Activated effector memory CD4-positive, alpha-beta T cell treated with anti-CD3 and anti-CD28 coated beads, Interleukin-2, amount 50 U/mL, for 16 hours (primary cell): ENCODE data around the gene SLC6A13.
"Not testable (repeated sequence)": the region's sequence is repeated elsewhere in the genome, so short reads cannot be mapped to it uniquely, and the experiment has no call there.

Experiments used
- DNase-seq: peaks from one replicate; pipeline ENCODE4 v3.0.0-alpha.2; 2020

The SLC6A13 gene

DNA sequence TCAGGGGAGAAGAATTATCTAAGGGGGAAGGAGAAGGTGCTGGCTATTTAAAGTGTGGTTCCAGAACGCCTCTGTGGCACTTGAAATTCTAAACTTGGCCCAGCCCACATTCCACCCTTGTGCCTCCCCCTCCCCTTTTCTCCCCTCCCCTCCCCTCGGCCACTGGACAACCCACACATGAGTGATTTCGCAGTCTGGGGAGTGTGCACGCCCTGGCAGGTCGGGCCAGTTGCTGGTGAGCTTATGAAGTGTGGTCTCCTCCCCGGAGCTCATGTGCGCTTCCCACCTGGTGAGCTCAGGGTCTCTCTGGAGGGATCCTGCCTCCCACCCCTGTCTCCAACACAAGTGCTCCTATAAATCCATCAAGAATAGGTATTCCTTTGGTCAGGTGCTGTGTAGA, at the start of gene SLC6A13:
TSS of gene SLC6A13 (minus strand) at position 20 of the 400 bp plus-strand sequence. CDS start 2,784 bp downstream, outside the sequence.
- no peak for DNase-seq

DNA sequence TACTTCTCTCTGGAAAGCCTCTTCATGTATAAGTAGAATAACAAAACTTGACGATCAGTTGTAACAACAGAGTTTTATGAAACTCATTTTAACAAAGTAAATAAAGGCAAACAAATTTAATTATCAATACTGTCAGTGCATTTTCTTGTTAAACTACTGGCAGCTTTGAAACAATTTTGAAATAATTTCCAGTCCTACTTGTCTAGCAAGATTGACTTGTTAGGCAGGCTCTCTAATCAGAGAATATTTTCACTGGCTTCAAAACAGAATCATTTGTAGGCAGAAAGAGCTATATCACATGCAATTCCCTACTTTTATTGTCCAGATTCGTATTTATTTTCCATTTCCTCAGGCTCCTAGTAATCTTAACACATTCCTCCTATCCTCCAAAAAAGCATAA, 45.9 kb upstream of the SLC6A13 start:
- no peak for DNase-seq

DNA sequence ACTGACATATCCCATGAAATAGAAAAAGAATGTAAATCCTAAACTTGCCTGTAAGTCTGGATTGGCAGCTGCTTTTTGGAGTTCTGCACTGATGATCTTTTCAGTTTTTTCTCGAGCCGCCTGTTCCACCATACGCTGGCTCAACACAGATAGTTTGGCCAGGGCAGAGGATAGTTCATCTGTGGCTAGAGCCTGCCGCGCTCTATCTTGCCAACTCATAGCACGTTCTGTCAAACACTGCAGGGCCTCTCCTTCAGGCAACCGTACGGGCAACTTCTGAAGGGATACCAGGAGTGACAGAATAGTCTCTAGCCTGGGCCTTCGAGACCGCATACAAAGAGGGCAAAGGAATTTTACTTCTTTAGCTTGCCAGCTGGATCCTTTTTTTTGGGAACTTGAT, 44.8 kb upstream of the SLC6A13 start:
- no peak for DNase-seq

DNA sequence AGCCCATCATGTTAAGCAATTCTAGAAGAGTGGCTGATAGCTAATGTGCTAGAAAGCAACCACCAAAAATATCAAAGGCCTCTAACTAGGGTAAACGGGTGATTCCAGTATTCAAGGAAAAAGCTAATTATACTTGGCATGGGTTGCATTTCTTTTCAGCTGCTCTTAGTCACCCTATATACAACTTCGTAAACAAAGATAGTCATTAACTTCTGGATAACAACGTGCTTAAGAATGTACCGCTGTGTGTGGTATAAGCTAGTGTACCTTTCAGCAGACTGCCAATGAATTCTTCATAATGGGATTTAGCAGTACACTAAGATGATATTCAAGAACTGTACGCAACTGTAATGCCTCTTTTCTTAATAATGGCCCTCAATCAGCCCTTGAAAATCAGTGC, 42.2 kb upstream of the SLC6A13 start:
- no peak for DNase-seq

DNA sequence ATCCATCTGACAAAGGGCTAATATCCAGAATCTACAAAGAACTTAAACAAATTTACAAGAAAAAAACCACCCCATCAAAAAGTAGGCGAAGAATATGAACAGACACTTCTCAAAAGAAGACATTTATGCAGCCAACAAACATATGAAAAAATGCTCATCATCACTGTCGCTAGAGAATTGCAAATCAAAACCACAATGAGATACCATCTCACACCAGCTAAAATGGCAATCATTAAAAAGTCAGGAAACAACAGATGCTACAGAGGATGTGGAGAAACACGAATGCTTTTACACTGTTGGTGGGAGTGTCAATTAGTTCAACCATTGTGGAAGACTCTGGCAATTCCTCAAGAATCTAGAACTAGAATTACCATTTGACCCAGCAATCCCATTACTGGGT, 40.1 kb upstream of the SLC6A13 start:
- DNase-seq: not testable (repeated sequence)

DNA sequence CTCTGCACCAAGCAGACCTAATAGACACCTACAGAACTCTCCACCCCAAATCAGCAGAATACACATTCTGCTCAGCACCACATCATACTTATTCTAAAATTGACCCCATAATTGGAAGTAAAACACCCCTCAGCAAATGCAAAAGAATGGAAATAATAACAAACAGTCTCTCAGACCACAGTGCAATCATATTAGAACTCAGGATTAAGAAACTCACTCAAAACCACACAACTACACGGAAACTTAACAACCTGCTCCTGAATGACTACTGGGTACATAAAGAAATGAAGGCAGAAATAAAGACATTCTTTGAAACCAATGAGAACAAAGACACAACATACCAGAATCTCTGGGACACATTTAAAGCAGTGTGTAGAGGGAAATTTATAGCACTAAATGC, 37.5 kb upstream of the SLC6A13 start:
- DNase-seq: not testable (repeated sequence)

DNA sequence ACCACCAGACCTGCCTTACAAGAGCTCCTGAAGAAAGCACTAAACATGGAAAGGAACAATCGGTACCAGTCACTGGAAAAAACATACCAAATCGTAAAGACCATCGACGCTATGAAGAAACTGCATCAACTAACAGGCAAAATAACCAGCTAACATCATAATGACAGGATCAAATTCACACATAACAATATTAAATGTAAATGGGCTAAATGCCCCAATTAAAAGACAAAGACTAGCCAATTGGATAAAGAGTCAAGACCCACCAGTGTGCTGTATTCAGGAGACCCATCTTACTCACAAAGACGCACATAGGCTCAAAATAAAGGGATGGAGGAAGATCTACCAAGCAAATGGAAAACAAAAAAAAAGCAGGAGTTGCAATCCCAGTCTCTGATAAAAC, 36.9 kb upstream of the SLC6A13 start:
- DNase-seq: not testable (repeated sequence)

DNA sequence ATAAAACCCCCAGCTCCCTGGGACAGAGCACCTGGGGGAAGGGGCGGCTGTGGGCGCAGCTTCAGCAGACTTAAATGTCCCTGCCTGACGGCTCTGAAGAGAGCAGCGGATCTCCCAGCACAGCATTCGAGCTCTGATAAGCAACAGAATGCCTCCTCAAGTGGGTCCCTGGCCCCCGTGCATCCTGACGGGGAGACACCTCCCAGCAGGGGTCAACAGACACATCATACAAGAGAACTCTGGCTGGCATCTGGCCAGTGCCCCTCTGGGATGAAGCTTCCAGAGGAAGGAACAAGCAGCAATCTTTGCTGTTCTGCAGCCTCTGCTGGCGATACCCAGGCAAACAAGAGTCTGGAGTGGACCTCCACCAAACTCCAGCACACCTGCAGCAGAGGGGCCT, 35.4 kb upstream of the SLC6A13 start:
- not testable (repeated sequence) for DNase-seq

DNA sequence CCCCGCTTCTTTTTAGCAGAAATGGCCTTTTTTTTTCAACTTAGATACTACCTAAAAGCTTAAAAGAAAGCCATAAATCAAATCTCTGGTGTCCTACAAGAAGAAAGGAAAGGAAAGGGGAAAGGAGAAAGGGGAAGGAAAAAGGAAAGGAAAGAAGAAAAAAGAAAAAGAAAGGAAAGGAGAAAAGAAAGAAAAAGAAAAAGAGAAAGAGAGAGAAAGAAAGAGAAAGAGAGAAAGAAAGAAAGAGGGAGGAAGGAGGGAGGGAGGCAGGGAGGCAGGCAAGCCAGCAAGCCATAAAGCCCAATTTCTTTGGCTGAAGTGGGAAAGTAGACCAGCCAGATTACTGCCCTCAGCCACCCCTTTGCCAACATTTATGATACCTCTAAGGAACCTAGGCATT, 32.5 kb upstream of the SLC6A13 start:
- no peak for DNase-seq

DNA sequence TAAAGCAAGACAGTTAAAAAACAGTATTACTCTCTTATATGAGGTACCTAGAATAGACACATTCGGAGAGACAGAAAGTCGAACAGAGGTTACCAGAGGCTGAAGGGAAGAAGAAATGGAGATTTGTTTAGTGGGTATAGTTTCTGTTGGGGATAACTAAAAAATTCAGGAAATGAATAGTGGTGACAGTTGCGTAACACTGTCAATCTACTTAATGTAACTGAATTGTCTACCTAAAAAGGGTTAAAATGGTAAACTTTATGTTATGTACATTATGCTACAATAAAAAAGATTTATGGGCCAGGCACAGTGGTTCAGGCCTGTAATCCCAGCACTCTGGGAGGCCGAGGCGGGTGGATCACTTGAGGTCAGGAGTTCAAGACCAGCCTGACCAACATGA, 30.6 kb upstream of the SLC6A13 start:
- no peak for DNase-seq

DNA sequence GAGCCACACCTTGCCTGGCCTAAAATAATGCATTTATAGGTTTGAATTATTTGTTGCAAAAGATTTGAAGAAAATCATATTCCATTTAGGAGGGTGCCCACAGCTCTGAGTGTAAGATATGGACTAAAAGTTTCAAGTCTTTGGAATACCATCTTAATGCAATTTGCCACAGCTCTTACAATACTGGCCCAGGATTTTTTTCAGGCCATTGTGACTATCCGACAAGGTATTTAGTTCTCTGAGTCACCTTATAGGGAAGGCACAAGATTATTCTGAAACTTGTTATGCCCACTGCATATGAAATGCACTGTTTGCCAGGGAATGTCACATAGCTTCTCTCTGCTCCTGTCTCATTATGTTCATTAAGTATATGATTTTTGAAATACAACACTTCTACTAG, 29.6 kb upstream of the SLC6A13 start:
- no peak for DNase-seq

DNA sequence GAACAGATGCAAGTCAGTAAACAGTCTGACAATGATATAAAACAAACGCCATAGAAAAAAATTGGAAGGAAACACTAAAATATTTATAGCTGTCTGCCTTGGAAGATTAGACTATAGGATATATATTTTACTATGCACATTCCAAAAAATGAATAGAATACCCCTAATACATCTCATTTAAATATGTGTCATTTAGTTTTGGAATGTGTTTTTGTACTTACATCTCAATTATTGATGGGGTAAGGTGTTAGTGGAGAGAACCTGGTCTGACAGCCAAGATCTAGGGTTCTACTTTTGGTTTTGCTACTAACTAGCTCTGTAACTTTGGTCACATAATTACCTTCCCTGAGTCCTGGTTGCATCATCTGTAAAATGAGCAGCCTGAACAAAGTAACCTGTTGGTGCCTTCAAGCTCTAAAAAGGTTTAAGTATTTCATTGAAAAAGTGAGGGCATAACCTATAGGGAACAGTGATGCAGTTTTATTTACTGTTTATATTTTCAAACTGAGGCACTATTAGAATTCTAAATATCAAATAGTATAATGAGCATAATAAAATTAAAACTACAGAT, 28.6 kb upstream of the SLC6A13 start:
- no peak for DNase-seq

DNA sequence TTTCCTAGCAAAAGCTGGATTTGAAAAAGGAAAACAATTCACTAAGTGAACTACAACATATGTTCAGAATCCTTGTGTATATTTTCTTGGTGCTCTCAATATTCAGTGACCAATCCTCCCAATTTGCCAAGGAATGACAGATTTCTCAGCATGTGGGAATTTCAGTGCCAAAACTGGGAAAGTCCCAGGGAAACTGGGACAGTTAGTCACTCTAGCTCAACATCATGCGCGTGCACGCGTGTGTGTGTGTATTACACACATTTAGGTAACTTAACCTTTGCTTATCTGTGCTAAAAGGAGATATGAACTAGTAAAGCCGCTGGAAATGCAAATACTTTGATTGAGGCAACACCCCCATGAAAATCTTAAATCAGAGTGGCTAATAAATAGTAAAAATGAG, 26.1 kb upstream of the SLC6A13 start:
- DNase-seq: no peak

DNA sequence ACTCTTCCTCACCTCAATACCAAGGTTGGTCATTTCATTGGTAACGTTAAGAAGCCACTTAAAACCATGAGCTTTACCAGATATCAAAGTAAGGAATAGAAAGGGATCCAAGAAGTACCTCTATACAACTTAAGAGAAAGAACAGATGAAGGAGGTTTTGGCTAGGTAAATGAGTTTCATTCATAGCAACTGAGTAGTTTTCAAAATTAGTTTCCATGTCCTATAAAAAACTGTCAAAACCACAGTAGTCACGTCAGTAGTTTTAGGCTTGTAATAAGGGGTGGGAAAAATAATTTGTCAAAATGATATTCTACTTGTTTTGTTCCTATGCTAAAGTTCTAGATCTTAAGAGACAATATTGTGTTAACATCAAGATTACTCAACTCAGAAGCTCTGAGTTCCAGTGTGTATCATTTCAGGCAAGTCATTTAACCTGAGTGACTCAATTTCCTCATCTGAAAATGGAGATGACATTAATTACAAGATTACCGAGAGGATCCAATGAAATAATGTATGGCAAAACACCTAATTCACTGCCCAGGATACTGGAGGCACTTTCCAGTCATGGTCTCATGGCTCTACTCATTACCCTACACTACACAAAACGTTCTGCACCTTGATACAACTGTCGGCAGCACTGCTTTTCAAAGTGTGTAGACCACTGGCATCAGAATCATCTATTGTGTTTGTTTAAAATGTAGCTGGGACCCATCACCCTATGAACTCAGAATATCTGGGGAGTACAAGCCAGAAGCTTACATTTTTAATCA, 24.1 kb upstream of the SLC6A13 start:
- DNase-seq: no peak

DNA sequence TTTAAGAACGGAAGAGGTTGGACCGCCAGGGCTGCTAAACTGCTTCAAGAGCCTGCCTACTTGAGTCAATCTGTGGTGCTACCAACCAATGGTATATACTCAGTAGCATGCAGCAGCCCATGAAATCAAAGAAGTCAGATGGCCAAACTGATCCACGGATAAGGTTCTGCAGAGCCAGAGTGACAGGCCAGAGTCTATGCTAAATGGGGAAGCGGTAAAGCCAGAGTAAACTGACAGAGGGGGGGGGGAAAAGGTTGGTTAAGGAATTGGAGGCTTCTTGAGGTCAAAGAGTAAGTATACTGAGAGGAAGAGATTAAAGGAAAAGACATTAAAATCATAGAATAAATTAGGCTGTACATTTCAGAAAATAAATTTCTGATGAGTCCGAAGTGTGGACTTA, 15.4 kb upstream of the SLC6A13 start:
- DNase-seq: no peak

DNA sequence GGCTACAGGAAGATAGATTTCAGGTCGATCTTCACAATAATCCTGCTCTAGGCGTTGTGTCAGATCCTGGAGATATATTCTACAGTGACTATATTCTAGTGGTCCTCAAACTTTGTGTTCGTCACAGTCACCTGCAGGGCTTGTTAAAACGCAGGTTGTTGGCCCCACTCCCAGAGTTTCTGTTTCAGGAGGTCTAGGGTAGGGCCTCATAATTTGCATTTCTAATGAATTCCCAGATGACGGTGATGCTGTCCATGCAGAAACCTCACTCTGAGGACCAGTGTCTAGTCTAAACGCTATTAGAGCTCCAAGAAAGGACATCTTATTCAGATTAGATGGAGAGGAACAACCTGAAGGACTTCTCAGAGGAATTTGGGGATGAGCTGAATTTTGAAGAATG, 13.2 kb upstream of the SLC6A13 start:
- DNase-seq: no peak

DNA sequence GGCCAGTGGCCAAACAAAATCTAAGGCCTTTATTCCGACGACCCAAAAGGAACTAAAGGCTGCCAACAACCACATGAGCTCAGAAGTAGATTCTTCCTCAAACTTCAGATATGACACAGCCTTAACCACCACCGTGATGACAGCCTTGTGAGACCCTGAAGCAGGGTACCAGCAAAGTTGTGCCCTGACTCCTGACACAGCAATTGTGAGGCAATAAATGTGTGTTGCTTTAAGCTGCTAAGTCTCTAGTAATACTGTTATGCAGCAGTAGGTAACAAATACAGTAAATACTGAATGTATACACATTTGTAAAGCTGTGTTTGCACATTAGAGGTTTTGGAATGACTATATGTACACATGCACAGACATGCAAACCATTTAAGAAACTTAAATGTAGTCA, 10.7 kb upstream of the SLC6A13 start:
- DNase-seq: no peak

DNA sequence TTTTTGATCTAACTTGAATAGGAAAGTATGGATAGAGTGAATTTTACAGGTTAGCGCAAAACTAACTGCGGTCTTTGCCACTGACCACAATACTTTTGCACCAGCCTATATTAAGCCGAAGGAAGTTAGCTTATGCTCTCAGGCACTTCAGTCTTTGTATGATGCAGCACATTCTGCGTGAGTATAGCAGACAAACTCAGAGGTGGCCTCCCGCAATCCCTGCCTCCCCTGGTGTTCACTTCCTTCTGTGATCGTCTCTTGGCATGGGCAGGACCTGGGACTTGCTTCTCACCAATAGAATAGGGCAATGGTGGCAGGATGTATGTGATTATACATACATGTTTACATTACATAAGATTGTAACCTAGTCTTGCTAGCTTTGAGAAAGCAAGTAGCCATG, 10.3 kb upstream of the SLC6A13 start:
- DNase-seq: no peak

DNA sequence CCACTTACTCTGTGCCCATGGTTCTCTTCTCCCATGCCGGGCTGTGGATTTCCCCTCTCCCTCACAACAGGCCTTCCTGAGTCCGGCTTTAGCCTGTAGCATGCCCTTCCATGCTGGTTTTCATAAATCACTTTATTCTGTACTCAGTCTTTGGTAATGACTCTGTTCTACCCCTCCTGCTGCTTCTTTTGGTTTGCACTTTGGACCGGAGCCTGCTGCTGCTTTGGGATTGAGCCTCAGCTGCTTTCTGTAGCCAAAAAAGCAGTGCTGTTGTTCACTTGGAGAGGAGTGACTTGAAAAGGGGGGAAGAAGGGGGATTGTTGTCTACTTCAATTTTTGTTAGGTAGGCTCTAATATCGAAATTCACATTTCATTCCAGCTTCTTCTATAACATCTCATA, 8.5 kb upstream of the SLC6A13 start:
- DNase-seq: no peak

DNA sequence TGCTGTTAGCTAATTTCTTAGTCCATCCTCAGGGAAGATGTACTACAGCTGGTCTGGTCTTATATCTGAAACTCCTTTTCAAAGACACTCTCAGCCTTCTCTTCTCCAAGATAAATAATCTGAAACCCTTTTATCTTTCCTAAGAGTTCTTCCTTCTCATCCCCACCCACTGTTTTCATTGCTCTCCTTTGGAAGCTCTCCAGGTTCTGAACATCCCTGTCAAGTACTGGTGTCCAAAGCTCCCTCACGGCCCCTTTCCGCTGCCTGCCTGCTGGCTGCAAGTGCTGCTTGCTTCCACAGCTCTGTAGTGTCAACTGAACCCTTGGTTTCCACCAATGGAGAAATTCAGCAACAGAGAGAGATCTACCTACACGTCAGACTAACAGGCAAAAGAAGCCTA, 6.6 kb upstream of the SLC6A13 start:
- DNase-seq: no peak

DNA sequence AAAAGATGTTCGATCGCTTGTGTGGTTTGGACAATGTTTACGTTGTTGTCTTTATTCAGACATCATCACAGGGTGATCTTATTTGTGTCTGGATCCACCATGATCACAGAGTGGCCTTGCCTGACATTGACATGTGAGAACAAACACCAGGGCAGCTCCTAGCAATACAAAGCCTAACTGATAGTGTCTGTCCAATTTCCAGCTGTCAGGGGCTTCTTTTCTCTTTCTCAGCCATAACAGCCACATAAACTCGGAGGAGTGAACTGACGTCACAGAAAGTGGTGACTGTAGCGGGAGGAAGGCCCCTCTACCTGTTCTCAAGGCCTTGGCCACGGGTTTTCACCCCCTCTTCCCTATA, 5.8 kb upstream of the SLC6A13 start:
- no peak for DNase-seq

DNA sequence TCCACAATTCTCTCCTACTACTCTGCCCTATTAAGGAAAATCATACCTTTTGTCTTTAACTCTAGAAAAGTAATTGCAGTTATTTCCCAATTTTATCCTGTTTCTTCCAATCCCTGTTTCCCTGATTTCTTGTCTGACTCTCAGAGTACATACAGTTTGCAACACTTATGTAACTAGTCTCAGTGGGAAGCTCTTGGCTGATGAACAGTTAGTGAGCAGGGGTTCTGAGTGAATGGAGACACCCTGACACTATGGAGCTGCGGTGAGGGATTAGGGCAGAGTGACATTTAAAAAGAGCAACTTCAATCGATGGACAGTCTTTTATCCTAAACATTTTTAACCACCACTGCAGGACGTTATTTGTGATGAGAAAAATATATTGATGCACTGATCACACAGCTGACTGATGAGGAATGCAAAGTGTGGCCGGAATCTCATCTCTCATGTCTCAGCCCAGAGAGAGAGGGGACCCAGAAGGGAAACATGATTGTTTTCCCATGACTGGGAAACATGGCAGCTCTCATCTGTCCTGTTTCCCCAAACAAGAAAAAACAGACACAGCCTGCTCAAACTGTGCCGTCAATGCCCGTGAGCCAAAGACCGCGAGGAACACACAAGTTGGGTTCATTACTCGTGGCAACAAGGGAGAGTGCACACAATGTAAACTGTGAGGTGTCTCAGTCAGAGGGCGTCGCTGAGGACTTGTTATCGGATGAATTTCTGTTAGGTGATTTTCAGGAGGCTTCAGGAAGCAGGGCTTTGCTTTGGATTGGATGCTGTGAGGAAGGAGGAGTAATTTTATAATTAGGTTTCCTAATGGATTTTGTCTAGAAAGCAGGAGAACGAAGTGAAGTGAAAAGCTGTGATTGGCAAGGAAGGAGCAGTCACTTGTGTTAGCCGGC, 5.2 kb upstream of the SLC6A13 start:
- no peak for DNase-seq

DNA sequence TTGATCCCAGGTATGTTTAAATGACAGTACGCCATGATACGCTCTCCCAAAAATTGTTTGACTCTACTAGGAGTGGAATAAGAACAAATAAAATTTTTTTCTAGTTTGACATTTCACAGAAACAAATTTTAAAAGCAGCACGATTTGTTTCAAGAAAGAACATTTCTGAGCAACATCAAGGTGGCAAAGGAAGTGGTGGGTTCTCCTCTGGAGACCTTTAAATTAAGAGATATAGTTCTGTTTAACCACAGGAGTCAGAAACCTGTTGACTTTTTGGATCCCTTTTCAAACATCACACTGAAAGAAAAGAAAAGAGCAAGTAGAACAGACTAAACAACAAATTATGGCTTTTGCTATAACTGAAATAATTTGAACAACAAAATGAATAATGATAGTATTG, 2.5 kb upstream of the SLC6A13 start:
- no peak for DNase-seq

DNA sequence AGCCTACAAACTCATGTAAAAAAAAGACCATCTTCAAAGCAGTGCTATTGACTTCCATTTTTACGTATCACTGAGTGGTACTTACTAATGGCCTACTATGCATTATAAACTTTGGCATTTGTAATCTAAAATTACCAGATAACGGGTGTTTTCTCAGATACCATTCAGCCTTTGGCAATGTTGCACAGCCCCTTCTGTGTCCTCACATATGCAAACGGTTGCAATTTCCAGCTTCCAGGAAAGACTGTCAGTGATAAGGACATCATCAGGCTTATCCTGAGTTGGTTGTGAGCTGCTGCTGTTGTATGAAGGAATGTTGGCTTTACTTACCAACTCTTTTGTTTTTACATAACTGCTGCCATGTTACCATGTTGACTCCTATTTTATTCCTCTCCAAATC, 1.6 kb upstream of the SLC6A13 start:
- DNase-seq: no peak
